Measurements from ENCODE around the gene AFAP1. TPM values are rescaled to one million over a fixed set of nuclear protein-coding genes. Genes with fewer than 3 reads are reported as not detected.

The AFAP1 gene
- total RNA-seq, 1 donor from 2014 or later = 29.5 TPM

DNA sequence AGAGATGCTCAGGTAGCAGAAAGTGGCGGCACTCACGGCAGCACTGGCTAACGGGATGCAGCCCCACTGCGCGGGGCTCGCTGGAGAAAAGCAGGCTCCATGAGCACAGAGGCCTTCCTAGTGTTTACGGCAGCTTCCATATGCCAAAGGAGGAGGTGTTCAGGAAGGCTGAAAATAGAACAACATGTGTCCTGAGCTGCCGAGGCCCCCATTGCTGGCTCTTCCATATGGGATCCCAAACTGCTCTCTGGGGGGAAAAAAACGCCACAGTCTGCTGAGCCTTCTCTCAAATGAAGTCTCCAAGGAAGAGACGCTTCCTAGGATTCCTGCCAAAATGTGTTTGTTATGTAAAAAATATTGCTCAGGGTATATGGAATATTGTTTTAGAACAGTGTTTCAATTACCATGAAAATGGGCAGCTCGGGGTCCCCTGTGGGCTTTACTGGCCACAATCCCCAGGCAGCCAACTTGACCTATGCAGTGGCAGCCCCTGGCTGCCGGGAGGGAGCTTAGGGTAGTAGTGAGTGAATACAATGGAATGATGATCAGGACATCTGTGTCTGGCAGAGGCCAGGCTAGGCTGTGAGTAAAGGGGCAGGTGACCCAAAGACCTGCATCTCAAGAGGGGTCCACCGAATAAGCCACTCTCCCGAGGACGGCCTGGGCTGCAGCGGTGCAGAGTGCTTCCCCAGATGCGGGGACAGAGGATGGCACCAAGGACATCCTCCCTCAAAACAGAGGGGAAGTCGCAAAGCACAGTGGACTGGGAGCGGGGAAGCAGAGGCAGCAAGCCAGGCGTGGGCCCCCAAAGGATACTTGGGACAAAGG, 170.1 kb downstream of the AFAP1 start:
- DNase-seq (ENCODE audit: low spot score) = no peak

GRCh38 chr4:7768736-7769135, 170.9 kb downstream of the AFAP1 start:
- DNase-seq (ENCODE audit: low spot score) = no peak

DNA sequence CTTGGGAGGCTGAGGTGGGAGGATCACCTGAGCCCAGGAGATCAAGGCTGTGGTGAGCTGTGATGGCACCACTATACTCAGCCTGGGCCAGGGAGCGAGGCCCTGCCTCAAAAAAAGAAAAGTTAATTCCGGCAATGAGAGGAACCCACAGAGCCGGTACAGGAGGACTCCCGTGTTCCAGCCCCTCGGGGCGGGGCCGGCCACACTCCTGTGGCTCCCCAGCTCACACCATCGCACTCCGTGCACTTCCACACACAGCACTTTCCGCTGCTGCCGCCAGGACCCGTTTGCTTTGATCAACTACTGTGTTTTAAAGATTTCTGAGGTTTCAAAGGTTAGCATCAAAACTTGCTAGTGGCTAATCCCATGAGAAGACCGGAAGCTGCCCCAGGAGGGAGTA, 171.7 kb downstream of the AFAP1 start:
- DNase-seq (ENCODE audit: low spot score) = no peak

- no peak for DNase-seq (ENCODE audit: low spot score)
Observed at GRCh38 chr4:7767526-7767925, 172.1 kb downstream of the AFAP1 start.

- DNase-seq (ENCODE audit: low spot score) = no peak
Observed at GRCh38 chr4:7766661-7767345, 172.9 kb downstream of the AFAP1 start.

DNA sequence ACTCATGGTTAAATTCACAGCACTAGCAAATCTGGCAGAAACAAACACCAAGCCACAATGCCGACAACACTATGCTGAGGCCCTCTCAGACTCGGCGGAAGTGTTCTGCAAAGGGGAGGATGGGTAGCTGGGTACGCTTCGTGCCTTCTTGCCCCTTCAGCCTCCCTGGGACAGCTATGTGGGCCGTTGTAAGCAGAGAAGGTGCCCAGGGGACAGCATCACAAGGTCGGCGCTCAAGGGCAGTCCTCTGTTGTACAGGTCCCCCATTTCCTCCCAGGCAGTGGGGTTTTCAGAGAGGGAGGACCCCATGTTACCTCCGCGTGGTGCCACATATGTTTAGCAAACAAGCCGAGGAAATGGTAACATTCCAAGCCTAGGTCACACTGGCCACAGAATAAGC, 173.6 kb downstream of the AFAP1 start:
- DNase-seq (ENCODE audit: low spot score) = no peak

DNA sequence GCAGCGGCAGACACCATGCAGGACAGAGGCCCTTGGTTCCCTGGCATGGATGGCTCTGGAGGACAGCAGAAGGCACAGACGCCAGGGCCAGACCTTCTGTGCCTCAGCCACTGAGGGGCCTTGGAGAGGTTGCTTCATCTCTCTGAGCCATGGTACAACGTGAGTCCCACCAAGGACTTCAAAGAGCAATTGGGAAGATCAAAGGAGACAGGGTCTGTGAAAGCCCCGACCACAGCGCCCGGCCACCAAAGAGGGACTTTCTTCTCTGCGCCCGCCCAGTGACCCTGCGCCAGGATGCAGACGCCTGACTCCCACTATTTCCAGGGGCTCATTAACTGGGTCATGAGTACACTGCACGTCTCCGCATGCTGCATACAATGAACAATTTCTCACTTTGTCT, 174.0 kb downstream of the AFAP1 start:
- no peak for DNase-seq (ENCODE audit: low spot score)

- DNase-seq (ENCODE audit: low spot score) = no peak
Observed at GRCh38 chr4:7764466-7764865, 175.2 kb downstream of the AFAP1 start.

GRCh38 chr4:7763788-7764187, 175.9 kb downstream of the AFAP1 start:
- DNase-seq (ENCODE audit: low spot score) = no peak

- no peak for DNase-seq (ENCODE audit: low spot score)
Observed at GRCh38 chr4:7763106-7763505, 176.6 kb downstream of the AFAP1 start.

DNA sequence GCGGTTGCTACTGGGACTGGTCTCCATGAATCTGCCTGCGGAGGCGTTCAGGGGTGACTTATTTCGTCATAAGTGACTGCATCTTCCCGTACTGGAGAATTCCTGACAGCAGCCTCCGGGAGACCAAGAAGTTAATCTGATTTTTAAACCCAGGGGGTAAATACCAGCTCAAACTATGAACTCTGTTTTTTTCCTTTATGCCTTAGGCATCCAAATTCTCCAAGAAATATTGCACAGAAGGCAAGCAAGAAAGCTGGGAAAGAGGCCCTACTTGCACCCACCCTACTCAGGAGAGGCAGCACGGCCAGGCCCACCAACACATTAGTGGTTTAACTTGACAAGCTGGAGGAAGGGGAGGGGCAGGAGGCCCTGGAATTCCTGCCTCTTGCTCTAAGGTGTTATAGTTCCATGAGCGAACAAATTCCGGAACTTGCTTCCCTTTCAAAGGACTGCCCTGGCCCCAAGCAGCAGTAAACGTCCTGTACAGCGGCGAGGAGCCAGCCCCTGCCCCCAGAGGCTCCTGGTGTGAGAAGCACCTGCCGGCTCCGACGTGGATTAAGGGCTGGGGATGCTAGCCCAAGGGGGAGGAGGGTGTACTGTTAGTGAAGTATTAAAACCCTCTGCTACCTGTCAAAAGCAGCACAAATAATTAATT, 177.2 kb downstream of the AFAP1 start:
- DNase-seq (ENCODE audit: low spot score) = no peak

DNA sequence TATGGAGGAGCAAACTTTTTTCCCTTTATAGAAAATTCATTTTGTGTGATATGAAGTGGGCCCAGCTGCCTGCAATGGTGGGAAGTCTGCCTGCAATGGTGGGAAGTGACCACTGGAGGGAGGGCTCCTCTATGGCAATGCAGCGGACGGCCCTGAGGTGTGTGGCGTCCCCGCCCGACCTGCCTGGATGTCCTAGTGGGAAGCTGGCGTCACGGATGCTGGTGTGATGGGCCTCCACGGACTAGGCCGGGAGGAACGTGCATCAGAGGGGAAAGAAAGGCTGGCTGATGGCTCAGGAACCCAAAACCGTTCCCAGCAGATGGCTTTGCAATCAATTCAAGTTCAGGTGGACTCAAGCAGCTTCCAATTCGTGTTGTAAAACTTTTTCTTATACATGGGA, 177.9 kb downstream of the AFAP1 start:
- peak; percentile 75 for DNase-seq (ENCODE audit: low spot score)

GRCh38 chr4:7761312-7761711, 178.3 kb downstream of the AFAP1 start:
- no peak for DNase-seq (ENCODE audit: low spot score)

DNA sequence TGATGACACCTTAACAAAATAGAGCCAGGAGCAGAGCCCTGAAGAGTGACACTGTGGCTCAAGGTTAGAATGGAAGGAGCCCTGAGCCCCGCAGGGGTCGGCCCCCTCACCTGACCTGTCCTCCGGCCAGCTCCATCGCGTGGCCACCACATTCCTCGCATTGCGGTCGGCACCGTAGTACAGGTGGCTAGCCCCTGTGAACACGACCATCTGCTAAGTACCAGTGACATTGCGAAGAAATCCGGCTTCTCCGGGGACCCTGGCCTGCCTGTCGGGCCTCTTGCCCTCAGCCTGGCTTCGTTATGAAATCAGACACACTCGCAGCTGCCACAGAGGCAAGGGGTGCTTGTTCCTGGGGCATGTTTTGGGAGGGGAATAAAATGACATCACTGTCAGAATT, 179.0 kb downstream of the AFAP1 start:
- DNase-seq (ENCODE audit: low spot score) = no peak

GRCh38 chr4:7760228-7760627, 179.4 kb downstream of the AFAP1 start:
- no peak for DNase-seq (ENCODE audit: low spot score)

- DNase-seq (ENCODE audit: low spot score) = no peak
Observed at GRCh38 chr4:7759635-7760034, 180.0 kb downstream of the AFAP1 start.

GRCh38 chr4:7759216-7759615, 180.4 kb downstream of the AFAP1 start:
- no peak for DNase-seq (ENCODE audit: low spot score)

DNA sequence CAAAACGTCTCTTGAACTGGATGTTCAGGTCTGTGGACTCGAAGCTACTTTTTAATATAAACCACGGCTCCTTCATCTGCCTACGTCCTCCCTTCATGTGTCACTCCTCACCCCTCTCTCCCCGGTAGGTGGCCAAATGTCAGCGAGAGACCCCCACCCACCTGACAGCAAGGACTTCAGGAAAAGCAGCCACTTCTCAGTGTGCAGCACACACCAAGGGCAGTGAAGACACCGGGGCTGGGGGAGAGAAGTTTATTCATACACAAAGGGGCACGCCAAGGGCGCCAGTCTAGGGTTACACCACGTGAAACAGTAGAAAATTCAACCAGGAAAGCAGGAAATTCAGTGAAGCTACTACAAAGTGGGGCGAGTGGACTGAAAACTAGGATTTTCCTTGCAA, 181.2 kb downstream of the AFAP1 start:
- DNase-seq (ENCODE audit: low spot score) = no peak

GRCh38 chr4:7757501-7758471, 181.9 kb downstream of the AFAP1 start:
- peak; percentile 82 for DNase-seq (ENCODE audit: low spot score)

DNA sequence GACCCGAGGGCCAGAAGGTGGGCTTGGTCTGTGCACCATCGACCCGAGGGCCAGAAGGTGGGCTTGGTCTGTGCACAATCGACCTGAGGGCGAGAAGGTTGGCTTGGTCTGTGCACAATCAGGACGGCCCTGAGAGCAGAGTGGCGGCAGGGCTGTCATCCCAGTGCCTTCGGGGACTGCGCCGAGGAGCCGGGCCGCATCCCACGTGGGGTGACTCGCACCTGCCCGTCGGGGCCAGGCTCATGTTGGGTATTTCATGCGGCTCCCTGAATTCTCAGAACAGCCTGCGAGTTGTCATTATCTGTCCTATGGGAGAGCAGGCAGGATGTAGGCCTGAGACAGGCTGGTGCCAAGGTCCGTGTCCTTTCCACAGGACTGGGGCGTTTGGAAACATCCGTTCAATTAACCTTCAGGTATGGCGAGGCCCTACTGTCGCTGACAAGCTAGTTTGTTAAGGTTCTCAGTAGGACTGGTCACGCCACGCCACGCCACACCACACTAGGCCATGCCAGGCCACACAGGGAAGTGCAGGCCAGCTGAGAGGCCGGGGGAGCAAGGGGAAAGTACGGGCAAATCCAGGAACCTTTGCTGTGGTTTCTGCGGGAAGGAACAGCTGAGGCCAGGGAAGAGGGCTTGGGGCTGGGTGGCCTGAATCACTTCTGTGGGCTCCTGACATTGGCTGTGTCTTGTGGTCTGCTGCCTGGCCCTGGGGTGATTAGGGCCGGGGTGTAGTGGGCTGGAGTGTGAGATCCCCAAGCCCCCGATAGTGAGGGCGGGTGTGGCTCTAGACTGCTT, 182.9 kb downstream of the AFAP1 start:
- DNase-seq (ENCODE audit: low spot score) = no peak

- DNase-seq (ENCODE audit: low spot score) = no peak
Observed at GRCh38 chr4:7756071-7756470, 183.6 kb downstream of the AFAP1 start.
